Nephron (organoid): ENCODE measurements around the gene SLC9A8.

Experiments used
- H3K27ac Mint-ChIP-seq, 3 experiments: 2 replicates each; pipeline ENCODE4 v1.8.0; 2020; ENCODE audit warnings: mixed read lengths in 3 of 3, mild to moderate bottlenecking in 2 of 3, moderate library complexity in 1 of 3
- H3K27me3 Mint-ChIP-seq: 2 replicates; pipeline ENCODE4 v1.8.0; 2021; ENCODE audit warnings: low read depth, mild to moderate bottlenecking, moderate library complexity, mixed read lengths
- H3K36me3 Mint-ChIP-seq: 2 replicates; pipeline ENCODE4 v1.8.0; 2020; ENCODE audit warnings: low read depth, mixed read lengths
- H3K4me1 Mint-ChIP-seq: 2 replicates; pipeline ENCODE4 v1.8.0; 2020; ENCODE audit warnings: mixed read lengths
- H3K4me3 Mint-ChIP-seq, 3 experiments: 2 replicates each; pipeline ENCODE4 v1.8.0; 2020; ENCODE audit warnings: mild to moderate bottlenecking in 3 of 3, mixed read lengths in 3 of 3, moderate library complexity in 2 of 3
- H3K9me3 Mint-ChIP-seq: 2 replicates; pipeline ENCODE4 v1.8.0; 2020; ENCODE audit warnings: mixed read lengths
- CTCF ChIP-seq, 3 experiments: fragments of 200-600 bp; sonication (generic); IDR thresholded peaks; one replicate each; pipeline ENCODE4 v1.5.0; 2021; ENCODE audit warnings: antibody characterized with exemption in 3 of 3; ENCODE audit not compliant: unreplicated experiment in 3 of 3

The SLC9A8 gene

GRCh38 chr20:49868538-49868937 lies 55.9 kb downstream of the SLC9A8 start:
- Mint-ChIP-seq H3K36me3 (peaks cover 12% of the 10 kb centered on the region), H3K9me3 (no peaks in the 10 kb centered on the region), H3K27me3 (no peaks in the 10 kb centered on the region), H3K4me3 (no peak overlapping the region), H3K4me1 (peaks cover 14% of the 10 kb centered on the region), H3K27ac (no peak overlapping the region)
- no peak for TF ChIP-seq CTCF (IDR thresholded peaks at IDR 0.05; ENCODE audit: unreplicated experiment in 3 of 3)

- H3K9me3 Mint-ChIP-seq = no peaks in the 10 kb centered on the region
- peaks cover 12% of the 10 kb centered on the region for H3K36me3 Mint-ChIP-seq
- H3K4me3 Mint-ChIP-seq = no peak overlapping the region
- H3K27me3 Mint-ChIP-seq = no peaks in the 10 kb centered on the region
- no peak for TF ChIP-seq CTCF (IDR thresholded peaks at IDR 0.05; ENCODE audit: unreplicated experiment in 3 of 3)
- H3K4me1 Mint-ChIP-seq = peaks cover 14% of the 10 kb centered on the region
- H3K27ac Mint-ChIP-seq = no peak overlapping the region
Observed at GRCh38 chr20:49868964-49869363, 56.3 kb downstream of the SLC9A8 start.

GRCh38 chr20:49870261-49870660 lies 57.6 kb downstream of the SLC9A8 start:
- no peak for TF ChIP-seq CTCF (IDR thresholded peaks at IDR 0.05; ENCODE audit: unreplicated experiment in 3 of 3)
- Mint-ChIP-seq H3K4me1 (peaks cover 14% of the 10 kb centered on the region), H3K27ac (no peak overlapping the region), H3K4me3 (no peak overlapping the region), H3K36me3 (peaks cover 17% of the 10 kb centered on the region), H3K9me3 (no peaks in the 10 kb centered on the region), H3K27me3 (no peaks in the 10 kb centered on the region)

- Mint-ChIP-seq H3K9me3 (no peaks in the 10 kb centered on the region), H3K27ac (no peak overlapping the region), H3K4me3 (no peak overlapping the region), H3K4me1 (peaks cover 7% of the 10 kb centered on the region), H3K27me3 (no peaks in the 10 kb centered on the region), H3K36me3 (peaks cover 17% of the 10 kb centered on the region)
- no peak for TF ChIP-seq CTCF (IDR thresholded peaks at IDR 0.05; ENCODE audit: unreplicated experiment in 3 of 3)
Observed at GRCh38 chr20:49871391-49871948, 58.8 kb downstream of the SLC9A8 start.

GRCh38 chr20:49872056-49872455 lies 59.4 kb downstream of the SLC9A8 start:
- H3K27ac Mint-ChIP-seq = no peak overlapping the region
- no peak overlapping the region for H3K4me3 Mint-ChIP-seq
- H3K4me1 Mint-ChIP-seq = peaks cover 1% of the 10 kb centered on the region
- H3K36me3 Mint-ChIP-seq = peaks cover 17% of the 10 kb centered on the region
- H3K27me3 Mint-ChIP-seq = no peaks in the 10 kb centered on the region
- no peaks in the 10 kb centered on the region for H3K9me3 Mint-ChIP-seq
- no peak for TF ChIP-seq CTCF (IDR thresholded peaks at IDR 0.05; ENCODE audit: unreplicated experiment in 3 of 3)

- TF ChIP-seq CTCF (IDR thresholded peaks at IDR 0.05; ENCODE audit: unreplicated experiment in 3 of 3) = no peak
- Mint-ChIP-seq H3K9me3 (no peaks in the 10 kb centered on the region), H3K4me1 (no peaks in the 10 kb centered on the region), H3K36me3 (peaks cover 14% of the 10 kb centered on the region), H3K4me3 (no peak overlapping the region), H3K27ac (no peak overlapping the region), H3K27me3 (no peaks in the 10 kb centered on the region)
Observed at GRCh38 chr20:49874696-49875095, 62.1 kb downstream of the SLC9A8 start.
